NCI-H510A treated with DMSO at 0.1 percent for 48 hours (cell line): ENCODE measurements around the gene ZNRF3.
"Not testable (repeated sequence)": the region's sequence is repeated elsewhere in the genome, so short reads cannot be mapped to it uniquely, and the experiment has no call there.

Experiments used
- DNase-seq: peaks from one replicate; lab custom pipeline; 2025; lab: John Stamatoyannopoulos, UW

ZNRF3 gene

GRCh38 chr22:29039148-29039547 lies 155.8 kb downstream of the ZNRF3 start:
- no peak for DNase-seq

- DNase-seq = not testable (repeated sequence)
Observed at GRCh38 chr22:29039684-29040083, 156.3 kb downstream of the ZNRF3 start.

- DNase-seq = peak; percentile 64
Observed at GRCh38 chr22:29040385-29041275, 157.3 kb downstream of the ZNRF3 start.

GRCh38 chr22:29041408-29041807 lies 158.0 kb downstream of the ZNRF3 start:
- no peak for DNase-seq

- no peak for DNase-seq
Observed at GRCh38 chr22:29043906-29044575, 160.7 kb downstream of the ZNRF3 start.

GRCh38 chr22:29044657-29045176 lies 161.3 kb downstream of the ZNRF3 start:
- no peak for DNase-seq

- no peak for DNase-seq
Observed at GRCh38 chr22:29048822-29049654, 165.7 kb downstream of the ZNRF3 start.

GRCh38 chr22:29049655-29050263 lies 166.4 kb downstream of the ZNRF3 start:
- DNase-seq = peak; percentile 45

- no peak for DNase-seq
Observed at GRCh38 chr22:29050457-29050856, 167.1 kb downstream of the ZNRF3 start.

GRCh38 chr22:29053048-29053702 lies 169.8 kb downstream of the ZNRF3 start:
- no peak for DNase-seq

GRCh38 chr22:29054251-29054767 lies 170.9 kb downstream of the ZNRF3 start:
- no peak for DNase-seq

- no peak for DNase-seq
Observed at GRCh38 chr22:29055192-29055830, 171.9 kb downstream of the ZNRF3 start.

- no peak for DNase-seq
Observed at GRCh38 chr22:29056472-29056871, 173.1 kb downstream of the ZNRF3 start.

GRCh38 chr22:29060251-29060869 lies 177.0 kb downstream of the ZNRF3 start:
- DNase-seq = no peak

- DNase-seq = no peak
Observed at GRCh38 chr22:29060931-29061330, 177.6 kb downstream of the ZNRF3 start.

- no peak for DNase-seq
Observed at GRCh38 chr22:29061773-29062172, 178.4 kb downstream of the ZNRF3 start, which contains the start of gene C22orf31. TSS of gene C22orf31 (minus strand) at chr22:29061831. CDS start at chr22:29061792, 39 bp downstream.

GRCh38 chr22:29062286-29062821 lies 179.0 kb downstream of the ZNRF3 start:
- no peak for DNase-seq

- no peak for DNase-seq
Observed at GRCh38 chr22:29065468-29066190, 182.3 kb downstream of the ZNRF3 start.

GRCh38 chr22:29069463-29069862 lies 186.1 kb downstream of the ZNRF3 start:
- DNase-seq = no peak
